Epithelial cell of esophagus (primary cell): ENCODE measurements around the gene TBC1D9.
A peak's percentile ranks its signal among the peaks of the same experiment; 100 is the strongest.

Source experiments
- DNase-seq: peaks from one replicate; pipeline ENCODE4 v3.0.0; 2010; ENCODE audit warnings: low read depth
- H3K4me3 ChIP-seq: 2 replicates; pipeline ENCODE4 v1.5.1; 2011; ENCODE audit warnings: mild to moderate bottlenecking, low read length, control low read depth
- CTCF ChIP-seq: IDR thresholded peaks from 2 replicates; pipeline ENCODE4 v1.5.1; 2011; ENCODE audit warnings: low read depth, mild to moderate bottlenecking, low read length, control low read depth, inconsistent platforms; ENCODE audit not compliant: insufficient read depth; ENCODE audit errors: missing control alignments

Gene TBC1D9

DNA sequence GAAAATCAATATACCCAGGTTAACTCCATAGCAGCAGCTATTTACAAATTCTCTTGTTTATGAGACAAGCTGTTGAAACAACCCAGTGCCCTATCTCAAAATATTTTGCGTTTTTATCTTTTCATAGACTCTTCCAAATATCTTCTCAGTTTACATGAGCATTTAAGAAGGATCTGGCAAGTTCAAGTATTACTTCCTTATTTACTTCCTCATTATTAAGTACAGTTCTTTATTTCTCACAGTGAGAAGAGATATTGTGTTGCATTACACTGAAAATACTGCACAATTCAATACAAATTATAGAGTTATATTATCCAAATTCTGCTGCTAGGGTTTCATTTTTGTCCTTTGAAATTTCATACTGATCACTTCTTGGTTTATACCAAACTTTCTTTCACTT is 143.8 kb downstream of the TBC1D9 start:
- no peak for TF ChIP-seq CTCF
- no peak for DNase-seq
- H3K4me3 ChIP-seq, result no peak overlapping the region

DNA sequence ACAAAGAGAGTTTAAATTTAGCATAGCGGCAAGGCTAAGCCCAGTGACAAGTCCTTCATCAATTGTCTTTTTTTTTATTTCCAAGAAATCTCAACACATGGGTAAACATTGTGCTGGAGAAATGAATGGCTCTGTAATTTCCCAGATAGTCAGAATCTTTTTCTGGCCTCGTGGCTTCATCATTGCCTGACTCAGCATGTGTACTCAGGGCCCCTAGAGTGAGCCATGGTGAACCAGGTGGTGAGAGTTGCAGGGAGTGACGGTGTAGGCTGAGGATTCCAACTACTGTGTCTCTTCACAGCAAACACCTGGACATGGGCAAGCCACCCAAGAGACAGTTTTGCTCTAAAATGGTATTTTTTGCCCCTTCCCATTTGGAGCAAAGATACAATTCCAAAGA is 144.3 kb downstream of the TBC1D9 start:
- no peak overlapping the region for H3K4me3 ChIP-seq
- DNase-seq, result peak; percentile 71
- TF ChIP-seq CTCF, result no peak

GRCh38 chr4:140609548-140610425 is 146.4 kb downstream of the TBC1D9 start:
- H3K4me3 ChIP-seq, result no peak overlapping the region
- DNase-seq, result peak; percentile 48
- peak; percentile 47 for TF ChIP-seq CTCF

GRCh38 chr4:140607852-140608251 is 148.3 kb downstream of the TBC1D9 start:
- no peak for TF ChIP-seq CTCF
- no peak for DNase-seq
- no peak overlapping the region for H3K4me3 ChIP-seq

DNA sequence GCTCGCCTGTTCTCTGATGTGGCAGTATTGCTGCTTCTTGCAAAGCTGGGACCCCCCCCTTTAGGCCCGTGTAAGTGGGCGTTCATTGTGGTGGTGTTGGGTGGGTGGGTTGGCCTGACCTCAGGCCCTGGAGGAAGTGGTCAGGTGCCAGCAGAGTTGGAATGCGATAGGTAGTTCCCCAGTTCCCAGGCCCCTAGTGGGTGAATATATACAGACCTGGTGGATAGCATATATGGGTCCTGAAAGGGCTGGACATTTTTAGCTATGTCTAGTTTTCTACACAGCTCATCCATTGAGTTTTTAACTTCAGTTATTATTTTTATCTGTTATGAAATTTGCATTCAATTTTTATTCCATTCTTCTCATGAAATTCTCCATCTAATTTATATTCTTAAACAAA is 151.6 kb downstream of the TBC1D9 start:
- no peak for TF ChIP-seq CTCF
- DNase-seq, result no peak
- no peak overlapping the region for H3K4me3 ChIP-seq

DNA sequence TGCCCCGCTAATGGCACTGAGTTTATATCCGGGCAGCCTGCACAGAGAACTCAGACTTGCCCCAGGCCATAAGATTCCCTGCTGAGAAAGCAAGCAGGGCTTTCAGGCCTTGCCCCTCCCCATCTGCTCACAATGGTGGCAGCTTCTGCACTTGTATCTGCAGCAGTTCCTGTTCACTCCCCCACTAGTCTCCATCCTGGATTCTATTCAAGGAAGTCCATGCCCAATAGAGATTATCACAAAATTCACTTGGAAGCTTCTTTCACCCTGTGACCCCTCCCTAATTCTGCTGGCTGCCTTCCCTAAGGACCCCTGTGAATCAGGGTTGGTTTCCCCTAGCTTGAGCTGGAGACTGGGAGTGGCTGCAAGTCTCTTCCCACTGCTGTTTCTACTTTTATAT is 152.9 kb downstream of the TBC1D9 start:
- H3K4me3 ChIP-seq, result no peak overlapping the region
- DNase-seq, result no peak
- no peak for TF ChIP-seq CTCF

DNA sequence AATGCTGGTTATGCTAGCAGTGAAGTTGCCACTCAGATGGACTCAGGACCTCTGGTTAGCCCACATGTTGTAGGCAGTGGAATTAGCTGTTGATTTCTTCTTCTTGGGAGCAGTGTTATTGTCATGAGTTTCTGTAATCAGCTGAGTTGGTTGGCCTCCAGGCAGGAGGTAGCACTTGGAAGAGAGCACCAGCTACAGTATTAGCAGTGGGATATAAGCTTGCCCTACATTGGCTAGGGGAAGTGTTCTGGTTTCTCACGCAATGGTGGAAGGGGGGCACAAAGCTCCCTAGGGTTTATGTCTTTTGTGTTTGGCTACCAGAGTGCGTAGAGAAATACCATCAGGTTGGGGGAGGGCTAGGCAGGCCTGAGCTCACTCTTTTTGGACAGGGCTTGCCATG is 153.5 kb downstream of the TBC1D9 start:
- no peak for DNase-seq
- TF ChIP-seq CTCF, result no peak
- no peak overlapping the region for H3K4me3 ChIP-seq
